HepG2 (cell line): ENCODE results near the gene NEK3. TPM values are rescaled to one million over a fixed set of nuclear protein-coding genes. Genes with fewer than 3 reads are reported as not detected.

Experiments used
- CHCHD3 ChIP-seq: sonication (generic); formaldehyde crosslinking; IDR thresholded peaks from 2 replicates; pipeline ENCODE4 v1.8.0; 2022; ENCODE audit warnings: mild to moderate bottlenecking, missing genetic modification reagents, moderate library complexity
- DMTF1 ChIP-seq: sonication (generic); formaldehyde crosslinking; IDR thresholded peaks from 2 replicates; pipeline ENCODE4 v1.4.0; 2020; ENCODE audit warnings: mild to moderate bottlenecking, missing genetic modification reagents
- GABPB1 ChIP-seq: IDR thresholded peaks from 2 replicates; pipeline ENCODE4 v1.6.1; 2016; ENCODE audit warnings: mild to moderate bottlenecking, missing genetic modification reagents, moderate library complexity, missing compliant biosample characterization
- HMGA1 ChIP-seq: sonication (generic); formaldehyde crosslinking; conservative IDR thresholded peaks from 2 replicates; pipeline ENCODE4 v1.4.0; 2020; ENCODE audit warnings: missing genetic modification reagents
- HOXA9 ChIP-seq: sonication (generic); formaldehyde crosslinking; IDR thresholded peaks from 2 replicates; pipeline ENCODE4 v1.8.1; 2022; ENCODE audit warnings: missing genetic modification reagents, mild to moderate bottlenecking, moderate library complexity, borderline replicate concordance
- KLF11 ChIP-seq: IDR thresholded peaks from 2 replicates; pipeline ENCODE4 v1.6.1; 2016; ENCODE audit warnings: missing compliant biosample characterization
- MXD4 ChIP-seq: IDR thresholded peaks from 2 replicates; pipeline ENCODE4 v1.6.1; 2016; ENCODE audit warnings: mild to moderate bottlenecking, missing biosample characterization, missing genetic modification reagents
- NAIF1 ChIP-seq: sonication (generic); formaldehyde crosslinking; IDR thresholded peaks from 2 replicates; pipeline ENCODE4 v1.5.0; 2020; ENCODE audit warnings: mild to moderate bottlenecking, missing genetic modification reagents, borderline replicate concordance
- PITX1 ChIP-seq: sonication (generic); formaldehyde crosslinking; IDR thresholded peaks from 2 replicates; pipeline ENCODE4 v1.5.1; 2020; ENCODE audit warnings: mild to moderate bottlenecking, missing genetic modification reagents
- SMAD9 ChIP-seq: sonication (generic); formaldehyde crosslinking; IDR thresholded peaks from 2 replicates; pipeline ENCODE4 v1.5.1; 2020; ENCODE audit warnings: mild to moderate bottlenecking, missing genetic modification reagents
- SMYD3 ChIP-seq: sonication (generic); formaldehyde crosslinking; IDR thresholded peaks from 2 replicates; pipeline ENCODE4 v1.8.1; 2023; ENCODE audit warnings: mild to moderate bottlenecking, missing genetic modification reagents
- TCF12 ChIP-seq, 2 experiments: fragments of 450-650 bp in 1 of 2; sonication (generic) in 1 of 2; formaldehyde crosslinking in 1 of 2; IDR thresholded peaks; 2 replicates each; pipeline versions ENCODE4 v1.6.1 to v1.8.0; 2017 to 2022; ENCODE audit warnings: antibody characterized with exemption in 1 of 2, mild to moderate bottlenecking in 1 of 2, missing genetic modification reagents in 1 of 2, moderate library complexity in 1 of 2
- ZBTB38 ChIP-seq: sonication (generic); formaldehyde crosslinking; IDR thresholded peaks from 2 replicates; pipeline ENCODE4 v1.5.1; 2020; ENCODE audit warnings: mild to moderate bottlenecking, missing genetic modification reagents
- ZNF17 ChIP-seq: sonication (generic); formaldehyde crosslinking; IDR thresholded peaks from 2 replicates; pipeline ENCODE4 v1.5.0; 2020; ENCODE audit warnings: mild to moderate bottlenecking, missing genetic modification reagents
- ZNF326 ChIP-seq: sonication (generic); formaldehyde crosslinking; IDR thresholded peaks from 2 replicates; pipeline ENCODE4 v1.4.0; 2020; ENCODE audit warnings: missing genetic modification reagents, borderline replicate concordance
- ZNF451 ChIP-seq: sonication (generic); formaldehyde crosslinking; IDR thresholded peaks from 2 replicates; pipeline ENCODE4 v1.5.0; 2020; ENCODE audit warnings: mild to moderate bottlenecking, missing genetic modification reagents
- ZNF564 ChIP-seq: sonication (generic); formaldehyde crosslinking; IDR thresholded peaks from 2 replicates; pipeline ENCODE4 v1.8.1; 2023; ENCODE audit warnings: mild to moderate bottlenecking, missing genetic modification reagents
- ZNF746 ChIP-seq: sonication (generic); formaldehyde crosslinking; IDR thresholded peaks from 2 replicates; pipeline ENCODE4 v1.8.0; 2022; ENCODE audit warnings: mild to moderate bottlenecking, missing genetic modification reagents
- polyA plus RNA-seq, 8 experiments: library from polyadenylated mRNA; depleted of rRNA in 3 of 8; stranded (reverse) in 7 of 8; unstranded in 1 of 8; fragments of >200 nt; fragmentation: Illumina TruSeq in 4 of 8; extraction: Trizol in 4 of 8; gene quantifications; 2 replicates each; pipeline versions ENCODE4 v1.2.1 to v1.2.3, GENCODE V29; 2011 to 2016; ENCODE audit warnings: low read depth in 4 of 8, missing spikeins in 1 of 8, mixed read lengths in 1 of 8; ENCODE audit not compliant: insufficient read depth in 1 of 8
- total RNA-seq, 5 experiments: library from RNA; depleted of rRNA; stranded (reverse); fragments of >200 nt; fragmentation: Illumina TruSeq; extraction: Trizol; gene quantifications; 2 replicates each; pipeline ENCODE4 v1.2.3, GENCODE V29; 2016; ENCODE audit warnings: low read depth in 1 of 5
- TF ChIP-seq, protein P1 (sequence below): sonication (generic); formaldehyde crosslinking; IDR thresholded peaks from 2 replicates; pipeline ENCODE4 v1.4.0; 2020; ENCODE audit warnings: missing genetic modification reagents
- TF ChIP-seq, protein P2 (sequence below): sonication (generic); formaldehyde crosslinking; IDR thresholded peaks from 2 replicates; pipeline ENCODE4 v1.8.1; 2023; ENCODE audit warnings: mild to moderate bottlenecking, inconsistent platforms, moderate library complexity, missing genetic modification reagents, borderline replicate concordance
- TF ChIP-seq, protein P3 (sequence below): IDR thresholded peaks from 2 replicates; pipeline ENCODE4 v1.6.1; 2012; ENCODE audit warnings: low read length, improper control_type of control experiment

NEK3 gene
- total and polyA plus RNA-seq, 2 of the 13 experiments (the other 11 are each of a cell fraction or from before 2014, with no cell fraction given), result 36.7 to 68.2 TPM

- TF ChIP-seq, protein P1, sequence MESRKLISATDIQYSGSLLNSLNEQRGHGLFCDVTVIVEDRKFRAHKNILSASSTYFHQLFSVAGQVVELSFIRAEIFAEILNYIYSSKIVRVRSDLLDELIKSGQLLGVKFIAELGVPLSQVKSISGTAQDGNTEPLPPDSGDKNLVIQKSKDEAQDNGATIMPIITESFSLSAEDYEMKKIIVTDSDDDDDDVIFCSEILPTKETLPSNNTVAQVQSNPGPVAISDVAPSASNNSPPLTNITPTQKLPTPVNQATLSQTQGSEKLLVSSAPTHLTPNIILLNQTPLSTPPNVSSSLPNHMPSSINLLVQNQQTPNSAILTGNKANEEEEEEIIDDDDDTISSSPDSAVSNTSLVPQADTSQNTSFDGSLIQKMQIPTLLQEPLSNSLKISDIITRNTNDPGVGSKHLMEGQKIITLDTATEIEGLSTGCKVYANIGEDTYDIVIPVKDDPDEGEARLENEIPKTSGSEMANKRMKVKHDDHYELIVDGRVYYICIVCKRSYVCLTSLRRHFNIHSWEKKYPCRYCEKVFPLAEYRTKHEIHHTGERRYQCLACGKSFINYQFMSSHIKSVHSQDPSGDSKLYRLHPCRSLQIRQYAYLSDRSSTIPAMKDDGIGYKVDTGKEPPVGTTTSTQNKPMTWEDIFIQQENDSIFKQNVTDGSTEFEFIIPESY, result peak; percentile 81
- TF ChIP-seq KLF11 (CRISPR knock-in tag) (0 out of 2 replicates have a peak, but pooled peaks have one; percentile 82), TCF12 (IDR thresholded peaks at IDR 0.05) (no peak), TCF12 (CRISPR knock-in tag; IDR thresholded peaks at IDR 0.05) (0 out of 2 replicates have a peak, but pooled peaks have one; percentile 67), ZNF17 (CRISPR knock-in tag) (no peak), MXD4 (peak; percentile 76; the same call in 1 of the 2 replicates), SMAD9 (CRISPR knock-in tag) (no peak; the same call in 1 of the 2 replicates), ZNF451 (peak; percentile 80), SMYD3 (CRISPR knock-in tag) (peak; percentile 95; the same call in 1 of the 2 replicates), GABPB1 (CRISPR knock-in tag) (peak; percentile 100), NAIF1 (CRISPR knock-in tag) (0 out of 2 replicates have a peak, but pooled peaks have one; percentile 34), ZBTB38 (peak; percentile 95), HOXA9 (CRISPR knock-in tag) (peak; percentile 34; the same call in 1 of the 2 replicates), ZNF326 (CRISPR knock-in tag) (no peak), DMTF1 (CRISPR knock-in tag) (no peak), PITX1 (CRISPR knock-in tag) (peak; percentile 71; the same call in 1 of the 2 replicates), HMGA1 (CRISPR knock-in tag) (no peak), ZNF746 (no peak), CHCHD3 (CRISPR knock-in tag) (peak; percentile 93), ZNF564 (CRISPR knock-in tag) (peak; percentile 80)
- TF ChIP-seq, protein P2, sequence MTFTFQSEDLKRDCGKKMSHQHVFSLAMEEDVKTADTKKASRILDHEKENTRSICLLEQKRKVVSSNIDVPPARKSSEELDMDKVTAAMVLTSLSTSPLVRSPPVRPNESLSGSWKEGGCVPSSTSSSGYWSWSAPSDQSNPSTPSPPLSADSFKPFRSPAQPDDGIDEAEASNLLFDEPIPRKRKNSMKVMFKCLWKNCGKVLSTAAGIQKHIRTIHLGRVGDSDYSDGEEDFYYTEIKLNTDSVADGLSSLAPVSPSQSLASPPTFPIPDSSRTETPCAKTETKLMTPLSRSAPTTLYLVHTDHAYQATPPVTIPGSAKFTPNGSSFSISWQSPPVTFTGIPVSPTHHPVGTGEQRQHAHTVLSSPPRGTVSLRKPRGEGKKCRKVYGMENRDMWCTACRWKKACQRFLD, result no peak
- TF ChIP-seq, protein P3, sequence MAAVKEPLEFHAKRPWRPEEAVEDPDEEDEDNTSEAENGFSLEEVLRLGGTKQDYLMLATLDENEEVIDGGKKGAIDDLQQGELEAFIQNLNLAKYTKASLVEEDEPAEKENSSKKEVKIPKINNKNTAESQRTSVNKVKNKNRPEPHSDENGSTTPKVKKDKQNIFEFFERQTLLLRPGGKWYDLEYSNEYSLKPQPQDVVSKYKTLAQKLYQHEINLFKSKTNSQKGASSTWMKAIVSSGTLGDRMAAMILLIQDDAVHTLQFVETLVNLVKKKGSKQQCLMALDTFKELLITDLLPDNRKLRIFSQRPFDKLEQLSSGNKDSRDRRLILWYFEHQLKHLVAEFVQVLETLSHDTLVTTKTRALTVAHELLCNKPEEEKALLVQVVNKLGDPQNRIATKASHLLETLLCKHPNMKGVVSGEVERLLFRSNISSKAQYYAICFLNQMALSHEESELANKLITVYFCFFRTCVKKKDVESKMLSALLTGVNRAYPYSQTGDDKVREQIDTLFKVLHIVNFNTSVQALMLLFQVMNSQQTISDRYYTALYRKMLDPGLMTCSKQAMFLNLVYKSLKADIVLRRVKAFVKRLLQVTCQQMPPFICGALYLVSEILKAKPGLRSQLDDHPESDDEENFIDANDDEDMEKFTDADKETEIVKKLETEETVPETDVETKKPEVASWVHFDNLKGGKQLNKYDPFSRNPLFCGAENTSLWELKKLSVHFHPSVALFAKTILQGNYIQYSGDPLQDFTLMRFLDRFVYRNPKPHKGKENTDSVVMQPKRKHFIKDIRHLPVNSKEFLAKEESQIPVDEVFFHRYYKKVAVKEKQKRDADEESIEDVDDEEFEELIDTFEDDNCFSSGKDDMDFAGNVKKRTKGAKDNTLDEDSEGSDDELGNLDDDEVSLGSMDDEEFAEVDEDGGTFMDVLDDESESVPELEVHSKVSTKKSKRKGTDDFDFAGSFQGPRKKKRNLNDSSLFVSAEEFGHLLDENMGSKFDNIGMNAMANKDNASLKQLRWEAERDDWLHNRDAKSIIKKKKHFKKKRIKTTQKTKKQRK, result no peak
Observed at GRCh38 chr13:52194184-52194868, 34.9 kb upstream of the NEK3 start (continued).
